ENCODE measurements around the gene TMEM117. TPM values are rescaled to one million over a fixed set of nuclear protein-coding genes. Genes with fewer than 3 reads are reported as not detected.
A peak's percentile ranks its signal among the peaks of the same experiment; 100 is the strongest.

The TMEM117 gene
- total and polyA plus RNA-seq, 4 experiments from 2014 or later: 3.0 to 4.7 (median 3.8) TPM

GRCh38 chr12:44217146-44217883 is 381.4 kb downstream of the TMEM117 start:
- H3K4me3 Mint-ChIP-seq: no peak overlapping the region
- CTCF ChIA-PET (ENCODE audit: partially characterized antibody): no interaction called here
- H3K4me1 Mint-ChIP-seq: no peaks in the 10 kb centered on the region
- H3K4me1 ChIP-seq (ENCODE audit: insufficient read depth, low read length): no peaks in the 10 kb centered on the region
- H3K27me3 Mint-ChIP-seq: no peaks in the 10 kb centered on the region
- H3K27me3 ChIP-seq (ENCODE audit: insufficient read depth, low read length): no peaks in the 10 kb centered on the region
- H3K36me3 ChIP-seq (ENCODE audit: insufficient read depth, low read length): no peaks in the 10 kb centered on the region
- peaks cover 13 to 19% of the 10 kb centered on the region in 2 donors for H3K36me3 Mint-ChIP-seq
- peaks cover 5 to 10% (median 6%) of the 10 kb centered on the region in 8 donors for H3K9me3 Mint-ChIP-seq
- POLR2A ChIA-PET (ENCODE audit: partially characterized antibody): no interaction called here
- H3K9me3 ChIP-seq (ENCODE audit: control insufficient read depth in 1 of 2, low read length in 2 of 2): no peaks in the 10 kb centered on the region
- no peak overlapping the region for H3K4me3 ChIP-seq (ENCODE audit: low read length in 2 of 2)
- no peak overlapping the region for H3K27ac Mint-ChIP-seq
- no peak overlapping the region for H3K27ac ChIP-seq (ENCODE audit: low read depth, low read length)
- DNase-seq: no peak
- intact Hi-C loops (cut with micrococcal nuclease): no loop called here

- CTCF ChIA-PET (ENCODE audit: partially characterized antibody): no interaction called here
- Histone ChIP-seq H3K27me3 (ENCODE audit: insufficient read depth, low read length) (no peaks in the 10 kb centered on the region), H3K4me1 (ENCODE audit: insufficient read depth, low read length) (no peaks in the 10 kb centered on the region), H3K9me3 (ENCODE audit: control insufficient read depth in 1 of 2, low read length in 2 of 2) (no peaks in the 10 kb centered on the region), H3K4me3 (ENCODE audit: low read length in 2 of 2) (no peak overlapping the region), H3K27ac (ENCODE audit: low read depth, low read length) (no peak overlapping the region), H3K36me3 (ENCODE audit: insufficient read depth, low read length) (no peaks in the 10 kb centered on the region)
- Mint-ChIP-seq H3K36me3 (no peaks in the 10 kb centered on the region), H3K9me3 (peaks cover 0 to 9% (median 0%) of the 10 kb centered on the region in 8 donors), H3K27ac (peak overlapping the region in 1 of 7 donors; percentile 1), H3K27me3 (no peaks in the 10 kb centered on the region), H3K4me3 (no peak overlapping the region), H3K4me1 (no peaks in the 10 kb centered on the region)
- no peak for DNase-seq
- intact Hi-C loops (cut with micrococcal nuclease): no loop called here
- POLR2A ChIA-PET (ENCODE audit: partially characterized antibody): no interaction called here
Measured at GRCh38 chr12:44223736-44224135, 387.9 kb downstream of the TMEM117 start.

DNA sequence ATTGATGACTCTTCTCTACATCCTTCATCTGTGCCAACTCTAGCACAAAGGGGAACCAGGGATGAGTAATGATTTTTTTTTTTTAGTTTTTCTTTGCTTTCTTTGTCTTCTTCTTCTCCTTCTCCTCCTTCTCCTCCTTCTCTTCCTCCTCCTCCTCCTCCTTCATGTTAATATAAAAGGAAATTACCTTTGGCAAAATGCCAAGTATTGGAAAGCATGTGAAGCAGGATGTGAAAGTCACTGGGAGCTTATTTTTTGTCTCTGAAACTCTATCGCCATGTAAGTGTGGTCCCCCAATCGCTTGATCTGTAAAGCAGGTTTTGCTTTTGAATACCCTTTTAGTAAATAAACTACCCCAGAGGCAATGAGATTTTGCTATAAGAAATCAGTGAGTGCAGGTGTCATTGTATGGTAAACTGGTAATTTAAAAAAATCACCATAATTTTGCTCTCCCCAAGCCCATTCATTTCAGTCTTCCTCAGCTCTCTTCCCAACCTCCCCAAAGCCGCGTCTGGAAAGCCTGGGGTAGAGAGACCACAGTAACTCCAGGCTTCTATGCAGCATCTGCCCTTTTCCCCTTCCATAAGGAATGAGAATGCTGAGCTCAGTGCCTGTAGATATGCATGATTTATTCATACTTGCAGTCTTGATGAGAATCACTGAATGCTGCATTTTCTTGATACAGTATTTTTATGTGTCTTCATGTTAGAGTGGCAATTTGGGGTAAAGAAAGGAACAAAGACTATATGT is 388.7 kb downstream of the TMEM117 start:
- intact Hi-C loops (cut with micrococcal nuclease): no loop called here
- no peaks in the 10 kb centered on the region for H3K27me3 Mint-ChIP-seq

GRCh38 chr12:44225149-44225510 is 389.2 kb downstream of the TMEM117 start:
- ChIA-PET CTCF (ENCODE audit: partially characterized antibody) (no interaction called here), POLR2A (ENCODE audit: partially characterized antibody) (no interaction called here)
- Mint-ChIP-seq H3K4me1 (no peaks in the 10 kb centered on the region), H3K27me3 (no peaks in the 10 kb centered on the region), H3K36me3 (no peaks in the 10 kb centered on the region), H3K9me3 (peaks cover 0 to 7% (median 0%) of the 10 kb centered on the region in 8 donors), H3K4me3 (no peak overlapping the region), H3K27ac (no peak overlapping the region)
- no peaks in the 10 kb centered on the region for H3K4me1 ChIP-seq (ENCODE audit: insufficient read depth, low read length)
- DNase-seq: no peak
- no peaks in the 10 kb centered on the region for H3K36me3 ChIP-seq (ENCODE audit: insufficient read depth, low read length)
- intact Hi-C loops (cut with micrococcal nuclease): no loop called here
- no peaks in the 10 kb centered on the region for H3K27me3 ChIP-seq (ENCODE audit: insufficient read depth, low read length)
- H3K27ac ChIP-seq (ENCODE audit: low read depth, low read length): no peak overlapping the region
- H3K4me3 ChIP-seq (ENCODE audit: low read length in 2 of 2): no peak overlapping the region
- H3K9me3 ChIP-seq (ENCODE audit: control insufficient read depth in 1 of 2, low read length in 2 of 2): no peaks in the 10 kb centered on the region

More for the DNA sequence above, 388.7 kb downstream of the TMEM117 start:
- Histone ChIP-seq H3K4me1 (ENCODE audit: insufficient read depth, low read length) (no peaks in the 10 kb centered on the region), H3K27ac (ENCODE audit: low read depth, low read length) (no peak overlapping the region), H3K27me3 (ENCODE audit: insufficient read depth, low read length) (no peaks in the 10 kb centered on the region), H3K9me3 (ENCODE audit: control insufficient read depth in 1 of 2, low read length in 2 of 2) (no peaks in the 10 kb centered on the region), H3K36me3 (ENCODE audit: insufficient read depth, low read length) (no peaks in the 10 kb centered on the region), H3K4me3 (ENCODE audit: low read length in 2 of 2) (no peak overlapping the region)
- H3K27ac Mint-ChIP-seq: no peak overlapping the region
- no peak overlapping the region for H3K4me3 Mint-ChIP-seq
- ChIA-PET CTCF (ENCODE audit: partially characterized antibody) (no interaction called here), POLR2A (ENCODE audit: partially characterized antibody) (no interaction called here)
- H3K4me1 Mint-ChIP-seq: no peaks in the 10 kb centered on the region
- H3K36me3 Mint-ChIP-seq: no peaks in the 10 kb centered on the region
- peaks cover 0 to 9% (median 0%) of the 10 kb centered on the region in 8 donors for H3K9me3 Mint-ChIP-seq
- no peak for DNase-seq

- H3K4me1 ChIP-seq (ENCODE audit: insufficient read depth, low read length): no peaks in the 10 kb centered on the region
- peaks cover 0 to 2% (median 0%) of the 10 kb centered on the region in 8 donors for H3K9me3 Mint-ChIP-seq
- intact Hi-C loops (cut with micrococcal nuclease): no loop called here
- H3K27ac Mint-ChIP-seq: no peak overlapping the region
- no peak overlapping the region for H3K4me3 ChIP-seq (ENCODE audit: low read length in 2 of 2)
- no peaks in the 10 kb centered on the region for H3K36me3 Mint-ChIP-seq
- no peaks in the 10 kb centered on the region for H3K27me3 ChIP-seq (ENCODE audit: insufficient read depth, low read length)
- H3K4me3 Mint-ChIP-seq: no peak overlapping the region
- ChIA-PET POLR2A (ENCODE audit: partially characterized antibody) (no interaction called here), CTCF (ENCODE audit: partially characterized antibody) (no interaction called here)
- H3K27ac ChIP-seq (ENCODE audit: low read depth, low read length): no peak overlapping the region
- no peaks in the 10 kb centered on the region for H3K27me3 Mint-ChIP-seq
- no peaks in the 10 kb centered on the region for H3K9me3 ChIP-seq (ENCODE audit: control insufficient read depth in 1 of 2, low read length in 2 of 2)
- H3K36me3 ChIP-seq (ENCODE audit: insufficient read depth, low read length): no peaks in the 10 kb centered on the region
- no peaks in the 10 kb centered on the region for H3K4me1 Mint-ChIP-seq
- no peak for DNase-seq
Measured at GRCh38 chr12:44227616-44228015, 391.7 kb downstream of the TMEM117 start.

- H3K4me3 Mint-ChIP-seq: no peak overlapping the region
- POLR2A ChIA-PET (ENCODE audit: partially characterized antibody): no interaction called here
Measured at GRCh38 chr12:44229846-44230245, 394.0 kb downstream of the TMEM117 start.

DNA sequence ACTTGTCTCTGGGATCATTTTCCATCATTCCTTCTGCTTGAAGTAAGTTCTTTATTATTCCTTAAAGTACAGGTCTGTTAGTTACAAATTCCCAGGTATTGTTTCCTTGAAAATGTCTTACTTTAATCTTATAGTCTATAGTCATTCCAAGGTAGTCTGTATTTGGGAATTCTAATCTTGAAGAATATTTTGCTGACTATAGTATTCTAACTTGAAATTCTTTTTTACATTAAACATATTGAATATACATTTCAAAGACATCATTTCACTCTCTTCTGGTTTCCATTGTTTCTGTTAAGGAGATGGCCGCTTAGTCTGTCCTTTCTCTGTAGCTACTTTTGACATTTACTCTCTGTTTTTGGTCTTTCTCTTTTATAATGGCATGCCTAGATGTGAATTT is 399.8 kb downstream of the TMEM117 start:
- intact Hi-C loops (cut with micrococcal nuclease): no loop called here
- H3K4me3 Mint-ChIP-seq: no peak overlapping the region
- POLR2A ChIA-PET (ENCODE audit: partially characterized antibody): no interaction called here

More at GRCh38 chr12:44229846-44230245, 394.0 kb downstream of the TMEM117 start:
- no peak for DNase-seq
- intact Hi-C loops (cut with micrococcal nuclease): no loop called here
- H3K9me3 Mint-ChIP-seq: peaks cover 0 to 3% (median 0%) of the 10 kb centered on the region in 8 donors
- H3K27ac ChIP-seq (ENCODE audit: low read depth, low read length): no peak overlapping the region
- no peaks in the 10 kb centered on the region for H3K4me1 Mint-ChIP-seq
- no peaks in the 10 kb centered on the region for H3K27me3 Mint-ChIP-seq
- CTCF ChIA-PET (ENCODE audit: partially characterized antibody): no interaction called here
- H3K27me3 ChIP-seq (ENCODE audit: insufficient read depth, low read length): no peaks in the 10 kb centered on the region
- H3K4me3 ChIP-seq (ENCODE audit: low read length in 2 of 2): no peak overlapping the region
- H3K9me3 ChIP-seq (ENCODE audit: control insufficient read depth in 1 of 2, low read length in 2 of 2): no peaks in the 10 kb centered on the region
- no peaks in the 10 kb centered on the region for H3K36me3 Mint-ChIP-seq
- H3K27ac Mint-ChIP-seq: no peak overlapping the region
- H3K4me1 ChIP-seq (ENCODE audit: insufficient read depth, low read length): no peaks in the 10 kb centered on the region
- no peaks in the 10 kb centered on the region for H3K36me3 ChIP-seq (ENCODE audit: insufficient read depth, low read length)

More for the DNA sequence above, 399.8 kb downstream of the TMEM117 start:
- H3K36me3 ChIP-seq (ENCODE audit: insufficient read depth, low read length): no peaks in the 10 kb centered on the region
- Mint-ChIP-seq H3K9me3 (peaks cover 0 to 3% (median 0%) of the 10 kb centered on the region in 8 donors), H3K27ac (peak overlapping the region in 1 of 7 donors; percentile 47), H3K27me3 (no peaks in the 10 kb centered on the region), H3K4me1 (no peaks in the 10 kb centered on the region), H3K36me3 (peaks cover 1 to 4% of the 10 kb centered on the region in 2 donors)
- no peaks in the 10 kb centered on the region for H3K9me3 ChIP-seq (ENCODE audit: control insufficient read depth in 1 of 2, low read length in 2 of 2)
- no peak overlapping the region for H3K4me3 ChIP-seq (ENCODE audit: low read length in 2 of 2)
- no peaks in the 10 kb centered on the region for H3K4me1 ChIP-seq (ENCODE audit: insufficient read depth, low read length)
- no peak overlapping the region for H3K27ac ChIP-seq (ENCODE audit: low read depth, low read length)
- no peak for DNase-seq
- no peaks in the 10 kb centered on the region for H3K27me3 ChIP-seq (ENCODE audit: insufficient read depth, low read length)
- CTCF ChIA-PET (ENCODE audit: partially characterized antibody): no interaction called here
